ENCODE measurements around the gene PROS1. TPM values are rescaled to one million over a fixed set of nuclear protein-coding genes. Genes with fewer than 3 reads are reported as not detected.
A peak's percentile ranks its signal among the peaks of the same experiment; 100 is the strongest.
"Not testable (repeated sequence)": the region's sequence is repeated elsewhere in the genome, so short reads cannot be mapped to it uniquely, and the experiment has no call there.

Gene PROS1
- total RNA-seq, 1 experiment from 2014 or later = 5.5 TPM

- Histone ChIP-seq H3K9ac (ENCODE audit: low read length) (no peak overlapping the region), H3K9me2 (replicated peaks; ENCODE audit: low read length) (no peaks in the 10 kb centered on the region), H3K27me3 (ENCODE audit: low read length) (no peaks in the 10 kb centered on the region), H4K20me1 (ENCODE audit: low read length) (no peaks in the 10 kb centered on the region), H3K27ac (ENCODE audit: low read length) (no peak overlapping the region), H3K79me2 (ENCODE audit: low read length) (no peaks in the 10 kb centered on the region), H2AFZ (ENCODE audit: low read length) (no peak overlapping the region), H3K9me3 (ENCODE audit: low read length) (no peaks in the 10 kb centered on the region), H3K36me3 (ENCODE audit: low read depth, low read length) (no peaks in the 10 kb centered on the region), H3F3A (ENCODE audit: low read length, unreplicated experiment) (no peaks in the 10 kb centered on the region), H3K4me1 (ENCODE audit: insufficient read depth, low read length) (no peaks in the 10 kb centered on the region), H3K4me3 (ENCODE audit: low read length) (no peak overlapping the region), H3K4me2 (ENCODE audit: low read length) (no peak overlapping the region)
- ChIA-PET CTCF (no interaction called here), POLR2A (ENCODE audit: unreplicated experiment) (no interaction called here)
- intact Hi-C loops (cut with micrococcal nuclease) = no loop called here
- no peak for DNase-seq
- ATAC-seq = no peak
- TF ChIP-seq EZH2phosphoT487 (IDR thresholded peaks at IDR 0.05; ENCODE audit: borderline replicate concordance, low read length) = no peak
- no peak for TF ChIP-seq CTCF (conservative IDR thresholded peaks at IDR 0.05; ENCODE audit: low read depth, low read length)
- TF ChIP-seq EZH2 (IDR thresholded peaks at IDR 0.05; ENCODE audit: low read length, unreplicated experiment) = no peak
- no TSS peak for BruUV-seq (replicated peaks)
Observed at GRCh38 chr3:93923006-93923405, 50.7 kb downstream of the PROS1 start.

GRCh38 chr3:93917546-93918029 is 56.1 kb downstream of the PROS1 start:
- not testable (repeated sequence) for H3K4me3 ChIP-seq (ENCODE audit: low read length)

GRCh38 chr3:93913623-93914022 is 60.1 kb downstream of the PROS1 start:
- H3F3A ChIP-seq (ENCODE audit: low read length, unreplicated experiment); H3K9me2 ChIP-seq (replicated peaks; ENCODE audit: low read length); H3K9ac ChIP-seq (ENCODE audit: low read length); POLR2A ChIA-PET (ENCODE audit: unreplicated experiment); H3K9me3 ChIP-seq (ENCODE audit: low read length); BruUV-seq (replicated peaks); H4K20me1 ChIP-seq (ENCODE audit: low read length); H3K4me1 ChIP-seq (ENCODE audit: insufficient read depth, low read length); H3K36me3 ChIP-seq (ENCODE audit: low read depth, low read length); H3K4me2 ChIP-seq (ENCODE audit: low read length); H3K79me2 ChIP-seq (ENCODE audit: low read length); intact Hi-C loops (cut with micrococcal nuclease); CTCF ChIA-PET; ATAC-seq; H3K4me3 ChIP-seq (ENCODE audit: low read length); H2AFZ ChIP-seq (ENCODE audit: low read length); H3K27ac ChIP-seq (ENCODE audit: low read length); H3K27me3 ChIP-seq (ENCODE audit: low read length): not testable (repeated sequence)
- peak; percentile 9 for DNase-seq

More at GRCh38 chr3:93917546-93918029, 56.1 kb downstream of the PROS1 start:
- DNase-seq; H3K79me2 ChIP-seq (ENCODE audit: low read length); H3K36me3 ChIP-seq (ENCODE audit: low read depth, low read length); intact Hi-C loops (cut with micrococcal nuclease); H3K9ac ChIP-seq (ENCODE audit: low read length); H4K20me1 ChIP-seq (ENCODE audit: low read length); H3K4me2 ChIP-seq (ENCODE audit: low read length); ATAC-seq; CTCF ChIA-PET; BruUV-seq (replicated peaks); POLR2A ChIA-PET (ENCODE audit: unreplicated experiment); H3K9me2 ChIP-seq (replicated peaks; ENCODE audit: low read length); H3K27me3 ChIP-seq (ENCODE audit: low read length); H3K4me1 ChIP-seq (ENCODE audit: insufficient read depth, low read length); H3K27ac ChIP-seq (ENCODE audit: low read length); H3F3A ChIP-seq (ENCODE audit: low read length, unreplicated experiment); H2AFZ ChIP-seq (ENCODE audit: low read length); H3K9me3 ChIP-seq (ENCODE audit: low read length): not testable (repeated sequence)

- ChIA-PET POLR2A (ENCODE audit: unreplicated experiment) (no interaction called here), CTCF (no interaction called here)
- Histone ChIP-seq H3K27me3 (ENCODE audit: low read length) (no peaks in the 10 kb centered on the region), H3K79me2 (ENCODE audit: low read length) (no peaks in the 10 kb centered on the region), H3K9ac (ENCODE audit: low read length) (no peak overlapping the region), H2AFZ (ENCODE audit: low read length) (no peak overlapping the region), H3K27ac (ENCODE audit: low read length) (no peak overlapping the region), H3K4me1 (ENCODE audit: insufficient read depth, low read length) (no peaks in the 10 kb centered on the region), H3F3A (ENCODE audit: low read length, unreplicated experiment) (no peaks in the 10 kb centered on the region), H3K36me3 (ENCODE audit: low read depth, low read length) (no peaks in the 10 kb centered on the region), H3K4me3 (ENCODE audit: low read length) (no peak overlapping the region), H3K4me2 (ENCODE audit: low read length) (no peak overlapping the region), H4K20me1 (ENCODE audit: low read length) (no peaks in the 10 kb centered on the region), H3K9me3 (ENCODE audit: low read length) (no peaks in the 10 kb centered on the region), H3K9me2 (replicated peaks; ENCODE audit: low read length) (no peaks in the 10 kb centered on the region)
- intact Hi-C loops (cut with micrococcal nuclease) = no loop called here
- ATAC-seq (no peak), DNase-seq (no peak)
- no TSS peak for BruUV-seq (replicated peaks)
- TF ChIP-seq CTCF (conservative IDR thresholded peaks at IDR 0.05; ENCODE audit: low read depth, low read length) = no peak
- no peak for TF ChIP-seq EZH2phosphoT487 (IDR thresholded peaks at IDR 0.05; ENCODE audit: borderline replicate concordance, low read length)
- TF ChIP-seq EZH2 (IDR thresholded peaks at IDR 0.05; ENCODE audit: low read length, unreplicated experiment) = no peak
Observed at GRCh38 chr3:93911206-93911605, 62.5 kb downstream of the PROS1 start.
